ENCODE measurements around the gene NR3C1. TPM values are rescaled to one million over a fixed set of nuclear protein-coding genes. Genes with fewer than 3 reads are reported as not detected.
"Not testable (repeated sequence)": the region's sequence is repeated elsewhere in the genome, so short reads cannot be mapped to it uniquely, and the experiment has no call there.

The NR3C1 gene
- total RNA-seq, 2 experiments from 2014 or later = 66.2 to 77.9 TPM

- H3K27ac Mint-ChIP-seq; ATAC-seq; DNase-seq; H3K9me3 Mint-ChIP-seq (ENCODE audit: low read depth); H3K4me3 Mint-ChIP-seq; H3K27me3 Mint-ChIP-seq: not testable (repeated sequence)
- Mint-ChIP-seq H3K4me1 (peaks cover 14% of the 10 kb centered on the region), H3K36me3 (peaks cover 42% of the 10 kb centered on the region)
- CTCF ChIA-PET = interaction anchor here (0.8 kb wide), 1 partner anchor 50 kb away, joined by 3 read pairs; no protein-coding TSS in a partner anchor
Measured at GRCh38 chr5:143322931-143323630, 80.4 kb downstream of the NR3C1 start.

- ATAC-seq (no peak), DNase-seq (no peak)
- Mint-ChIP-seq H3K27ac (no peak overlapping the region), H3K27me3 (no peaks in the 10 kb centered on the region), H3K36me3 (peaks cover 37% of the 10 kb centered on the region), H3K4me3 (no peak overlapping the region), H3K4me1 (peaks cover 16% of the 10 kb centered on the region), H3K9me3 (ENCODE audit: low read depth) (peaks cover 7% of the 10 kb centered on the region)
- CTCF ChIA-PET = no interaction called here
Measured at GRCh38 chr5:143322176-143322575, 81.3 kb downstream of the NR3C1 start.

- CTCF ChIA-PET = no interaction called here
- ATAC-seq (no peak), DNase-seq (no peak)
- H3K36me3 Mint-ChIP-seq = peaks cover 26% of the 10 kb centered on the region
- H3K4me3 Mint-ChIP-seq = no peak overlapping the region
- no peak overlapping the region for H3K27ac Mint-ChIP-seq
- no peaks in the 10 kb centered on the region for H3K9me3 Mint-ChIP-seq (ENCODE audit: low read depth)
- peaks cover 17% of the 10 kb centered on the region for H3K4me1 Mint-ChIP-seq
- H3K27me3 Mint-ChIP-seq = no peaks in the 10 kb centered on the region
Measured at GRCh38 chr5:143319437-143320227, 83.9 kb downstream of the NR3C1 start.

- Mint-ChIP-seq H3K4me3 (no peak overlapping the region), H3K27me3 (no peaks in the 10 kb centered on the region)
Measured at GRCh38 chr5:143318833-143319232, 84.7 kb downstream of the NR3C1 start.

GRCh38 chr5:143318270-143318669, 85.2 kb downstream of the NR3C1 start:
- CTCF ChIA-PET = no interaction called here
- Mint-ChIP-seq H3K27ac (no peak overlapping the region), H3K4me3 (no peak overlapping the region), H3K27me3 (no peaks in the 10 kb centered on the region), H3K4me1 (peaks cover 17% of the 10 kb centered on the region), H3K36me3 (peaks cover 26% of the 10 kb centered on the region), H3K9me3 (ENCODE audit: low read depth) (no peaks in the 10 kb centered on the region)
- DNase-seq = no peak
- ATAC-seq = no peak

More at GRCh38 chr5:143318833-143319232, 84.7 kb downstream of the NR3C1 start:
- peaks cover 16% of the 10 kb centered on the region for H3K4me1 Mint-ChIP-seq
- DNase-seq (no peak), ATAC-seq (no peak)
- H3K9me3 Mint-ChIP-seq (ENCODE audit: low read depth) = no peaks in the 10 kb centered on the region
- CTCF ChIA-PET = no interaction called here
- peaks cover 23% of the 10 kb centered on the region for H3K36me3 Mint-ChIP-seq
- H3K27ac Mint-ChIP-seq = no peak overlapping the region

- Mint-ChIP-seq H3K4me1 (peaks cover 10% of the 10 kb centered on the region), H3K36me3 (peaks cover 29% of the 10 kb centered on the region), H3K27ac (no peak overlapping the region), H3K27me3 (no peaks in the 10 kb centered on the region), H3K9me3 (ENCODE audit: low read depth) (no peaks in the 10 kb centered on the region), H3K4me3 (no peak overlapping the region)
- CTCF ChIA-PET = no interaction called here
- ATAC-seq (no peak), DNase-seq (no peak)
Measured at GRCh38 chr5:143316844-143317631, 86.4 kb downstream of the NR3C1 start.

GRCh38 chr5:143316337-143316736, 87.1 kb downstream of the NR3C1 start:
- H3K36me3 Mint-ChIP-seq = peaks cover 34% of the 10 kb centered on the region
- no peaks in the 10 kb centered on the region for H3K9me3 Mint-ChIP-seq (ENCODE audit: low read depth)
- no peaks in the 10 kb centered on the region for H3K27me3 Mint-ChIP-seq
- CTCF ChIA-PET = no interaction called here
- peaks cover 14% of the 10 kb centered on the region for H3K4me1 Mint-ChIP-seq
- no peak overlapping the region for H3K4me3 Mint-ChIP-seq
- no peak for ATAC-seq
- no peak overlapping the region for H3K27ac Mint-ChIP-seq
- DNase-seq = no peak

- ATAC-seq (no peak), DNase-seq (no peak)
- CTCF ChIA-PET = no interaction called here
- Mint-ChIP-seq H3K4me3 (no peak overlapping the region), H3K9me3 (ENCODE audit: low read depth) (no peaks in the 10 kb centered on the region), H3K27me3 (no peaks in the 10 kb centered on the region), H3K27ac (no peak overlapping the region), H3K4me1 (peaks cover 16% of the 10 kb centered on the region), H3K36me3 (peaks cover 37% of the 10 kb centered on the region)
Measured at GRCh38 chr5:143315929-143316328, 87.6 kb downstream of the NR3C1 start.

- Mint-ChIP-seq H3K36me3 (peaks cover 40% of the 10 kb centered on the region), H3K9me3 (ENCODE audit: low read depth) (no peaks in the 10 kb centered on the region), H3K4me1 (peaks cover 17% of the 10 kb centered on the region), H3K4me3 (no peak overlapping the region), H3K27me3 (no peaks in the 10 kb centered on the region), H3K27ac (no peak overlapping the region)
- DNase-seq (no peak), ATAC-seq (no peak)
- CTCF ChIA-PET = no interaction called here
Measured at GRCh38 chr5:143315214-143315613, 88.3 kb downstream of the NR3C1 start.

- H3K9me3 Mint-ChIP-seq (ENCODE audit: low read depth) = no peaks in the 10 kb centered on the region
- CTCF ChIA-PET = no interaction called here
- H3K4me1 Mint-ChIP-seq = peaks cover 23% of the 10 kb centered on the region
- ATAC-seq (no peak), DNase-seq (no peak)
- peaks cover 45% of the 10 kb centered on the region for H3K36me3 Mint-ChIP-seq
- no peaks in the 10 kb centered on the region for H3K27me3 Mint-ChIP-seq
- no peak overlapping the region for H3K27ac Mint-ChIP-seq
- H3K4me3 Mint-ChIP-seq = no peak overlapping the region
Measured at GRCh38 chr5:143314659-143315058, 88.8 kb downstream of the NR3C1 start.

GRCh38 chr5:143314099-143314498, 89.4 kb downstream of the NR3C1 start:
- H3K4me3 Mint-ChIP-seq = no peak overlapping the region
- H3K4me1 Mint-ChIP-seq = peaks cover 28% of the 10 kb centered on the region
- CTCF ChIA-PET = no interaction called here
- peaks cover 51% of the 10 kb centered on the region for H3K36me3 Mint-ChIP-seq
- no peaks in the 10 kb centered on the region for H3K9me3 Mint-ChIP-seq (ENCODE audit: low read depth)
- no peak overlapping the region for H3K27ac Mint-ChIP-seq
- DNase-seq (no peak), ATAC-seq (no peak)
- no peaks in the 10 kb centered on the region for H3K27me3 Mint-ChIP-seq

- DNase-seq (no peak), ATAC-seq (no peak)
- CTCF ChIA-PET = no interaction called here
- Mint-ChIP-seq H3K4me1 (peaks cover 30% of the 10 kb centered on the region), H3K9me3 (ENCODE audit: low read depth) (no peaks in the 10 kb centered on the region), H3K36me3 (peaks cover 57% of the 10 kb centered on the region), H3K27ac (no peak overlapping the region), H3K4me3 (no peak overlapping the region), H3K27me3 (no peaks in the 10 kb centered on the region)
Measured at GRCh38 chr5:143313298-143313852, 90.1 kb downstream of the NR3C1 start.

- no peaks in the 10 kb centered on the region for H3K27me3 Mint-ChIP-seq
- DNase-seq (no peak), ATAC-seq (no peak)
- no peak overlapping the region for H3K4me3 Mint-ChIP-seq
- H3K9me3 Mint-ChIP-seq (ENCODE audit: low read depth) = no peaks in the 10 kb centered on the region
- CTCF ChIA-PET = no interaction called here
- peaks cover 60% of the 10 kb centered on the region for H3K36me3 Mint-ChIP-seq
- no peak overlapping the region for H3K27ac Mint-ChIP-seq
- H3K4me1 Mint-ChIP-seq = peaks cover 30% of the 10 kb centered on the region
Measured at GRCh38 chr5:143312822-143313221, 90.7 kb downstream of the NR3C1 start.
